GM10847 (cell line): ENCODE measurements around the gene RAET1E.

Source experiments
- POLR2A ChIP-seq: IDR thresholded peaks from 2 replicates; pipeline ENCODE4 v1.6.1; 2011; ENCODE audit not compliant: insufficient read length; ENCODE audit errors: extremely low read depth

The RAET1E gene

GRCh38 chr6:149929422-149929821 is 31.5 kb upstream of the RAET1E start:
- no peak for TF ChIP-seq POLR2A

GRCh38 chr6:149925974-149926777 is 28.3 kb upstream of the RAET1E start:
- no peak for TF ChIP-seq POLR2A

- no peak for TF ChIP-seq POLR2A
These were observed 27.5 kb upstream of the RAET1E start for GRCh38 chr6:149925253-149925973.

GRCh38 chr6:149924933-149925252 is 27.0 kb upstream of the RAET1E start:
- no peak for TF ChIP-seq POLR2A

GRCh38 chr6:149924206-149924932 is 26.5 kb upstream of the RAET1E start:
- TF ChIP-seq POLR2A: no peak

- TF ChIP-seq POLR2A: no peak
These were observed 25.5 kb upstream of the RAET1E start for GRCh38 chr6:149923327-149923986.

GRCh38 chr6:149922642-149923326 is 24.9 kb upstream of the RAET1E start, which contains the start of gene RAET1G:
RAET1G (minus strand) TSS chr6:149923121; CDS start chr6:149923010, 111 bp downstream.
- no peak for TF ChIP-seq POLR2A

- no peak for TF ChIP-seq POLR2A
These were observed 23.4 kb upstream of the RAET1E start for GRCh38 chr6:149921361-149921760.

GRCh38 chr6:149919834-149920225 is 21.9 kb upstream of the RAET1E start:
- no peak for TF ChIP-seq POLR2A

- no peak for TF ChIP-seq POLR2A
These were observed 20.4 kb upstream of the RAET1E start for GRCh38 chr6:149918151-149918905.

- TF ChIP-seq POLR2A: no peak
These were observed 19.8 kb upstream of the RAET1E start for GRCh38 chr6:149917679-149918078.

GRCh38 chr6:149915970-149916865 is 18.3 kb upstream of the RAET1E start:
- no peak for TF ChIP-seq POLR2A
